T-cell (primary cell): ENCODE measurements around the gene TACSTD2. TPM values are rescaled to one million over a fixed set of nuclear protein-coding genes. Genes with fewer than 3 reads are reported as not detected.

Experiments
- ATAC-seq, 4 experiments: fragments of 200-7000 bp in 3 of 4; fragments of 150-1000 bp in 1 of 4; cut with Tn5 transposase; replicated peaks in 1 of 4; 1 replicate in 3 of 4; 2 replicates in 1 of 4; pipeline ENCODE4 v1.10.0; 2021; ENCODE audit warnings: moderate library complexity in 3 of 4, mild to moderate bottlenecking in 2 of 4, moderate number of reproducible peaks in 1 of 4
- CTCF ChIA-PET, 2 donors: fragments of 300-600 bp; sonication (Branson Sonifier 250); formaldehyde crosslinking; loops; one replicate each; lab custom pipeline; 2022; ENCODE audit warnings: antibody characterized with exemption in 2 of 2; lab: Charles Lee
- POLR2A ChIA-PET, 2 donors: fragments of 300-600 bp; sonication (Branson Sonifier 250); formaldehyde crosslinking; loops; one replicate each; lab custom pipeline; 2022; ENCODE audit warnings: antibody characterized with exemption in 2 of 2; lab: Charles Lee
- DNase-seq, 35 experiments: peaks; one replicate each; pipeline versions ENCODE4 v3.0.0 to v3.0.0-alpha.2; 2013 to 2023
- H3K27ac ChIP-seq: one replicate; pipeline ENCODE4 v1.5.1; 2013; ENCODE audit warnings: low read length
- H3K27me3 ChIP-seq, 2 experiments: replicated peaks in 1 of 2; 1 replicate in 1 of 2; 2 replicates in 1 of 2; pipeline versions ENCODE4 v1.6.1 to v1.7.0; 2013; ENCODE audit warnings: low read length in 1 of 2, mixed read lengths in 1 of 2; ENCODE audit not compliant: control insufficient read depth in 2 of 2, insufficient read depth in 2 of 2; ENCODE audit errors: extremely low read depth in 1 of 2
- H3K36me3 ChIP-seq, 2 donors: 1 replicate in 1 of 2; 2 replicates in 1 of 2; pipeline versions ENCODE4 v1.6.1 to v1.7.0; 2013; ENCODE audit warnings: low read length in 1 of 2; ENCODE audit not compliant: control insufficient read depth in 2 of 2, insufficient read depth in 1 of 2; ENCODE audit errors: extremely low read depth in 1 of 2
- H3K4me1 ChIP-seq, 2 experiments: 1 replicate in 1 of 2; 2 replicates in 1 of 2; pipeline versions ENCODE4 v1.6.1 to v1.7.0; 2013; ENCODE audit warnings: low read length in 2 of 2, mixed read lengths in 1 of 2; ENCODE audit not compliant: insufficient read depth in 2 of 2, control insufficient read depth in 1 of 2; ENCODE audit errors: extremely low read depth in 1 of 2
- H3K4me3 ChIP-seq, 2 donors: 1 replicate in 1 of 2; 2 replicates in 1 of 2; pipeline versions ENCODE4 v1.5.1 to v1.7.0; 2013; ENCODE audit warnings: mild to moderate bottlenecking in 2 of 2, low read length in 1 of 2, moderate library complexity in 1 of 2; ENCODE audit not compliant: control insufficient read depth in 1 of 2; ENCODE audit errors: extremely low read depth in 1 of 2
- H3K9me3 ChIP-seq: 2 replicates; pipeline ENCODE4 v1.7.0; 2013
- H3K27ac Mint-ChIP-seq, 2 donors: one replicate each; pipeline ENCODE4 v1.8.0; 2020 to 2021; ENCODE audit warnings: mild to moderate bottlenecking in 2 of 2, mixed read lengths in 2 of 2
- H3K27me3 Mint-ChIP-seq, 2 donors: one replicate each; pipeline ENCODE4 v1.8.0; 2021 to 2022; ENCODE audit warnings: mixed read lengths in 2 of 2
- H3K36me3 Mint-ChIP-seq: one replicate; pipeline ENCODE4 v1.8.0; 2021; ENCODE audit warnings: mixed read lengths
- H3K4me1 Mint-ChIP-seq, 3 donors: one replicate each; pipeline ENCODE4 v1.8.0; 2020 to 2022; ENCODE audit warnings: mixed read lengths in 3 of 3, mild to moderate bottlenecking in 1 of 3
- H3K4me3 Mint-ChIP-seq, 3 donors: one replicate each; pipeline ENCODE4 v1.8.0; 2020 to 2022; ENCODE audit warnings: mild to moderate bottlenecking in 3 of 3, mixed read lengths in 3 of 3, moderate library complexity in 3 of 3
- H3K9me3 Mint-ChIP-seq, 3 donors: one replicate each; pipeline ENCODE4 v1.8.0; 2020 to 2022; ENCODE audit warnings: mixed read lengths in 3 of 3
- WGBS: methylation state at CpG from one replicate; pipeline ENCODE4 v1.1.5; 2013; ENCODE audit warnings: missing lambda C conversion rate; ENCODE audit not compliant: insufficient coverage; 5-methylcytosine and 5-hydroxymethylcytosine counted together
- total RNA-seq, 35 experiments: library from RNA in 6 of 35; stranded (reverse) in 6 of 35; fragments of 120-200 nt in 1 of 35; gene quantifications; one replicate each; pipeline versions ENCODE4 v1.2.1 to v1.2.4 and lab custom pipeline; 2013 to 2026

The TACSTD2 gene
- total RNA-seq, 5 donors from 2014 or later (not counting 1 experiment from before 2014, with no cell fraction given) = 0.16 to 0.38 (median 0.25) TPM; not detected in 2

DNA sequence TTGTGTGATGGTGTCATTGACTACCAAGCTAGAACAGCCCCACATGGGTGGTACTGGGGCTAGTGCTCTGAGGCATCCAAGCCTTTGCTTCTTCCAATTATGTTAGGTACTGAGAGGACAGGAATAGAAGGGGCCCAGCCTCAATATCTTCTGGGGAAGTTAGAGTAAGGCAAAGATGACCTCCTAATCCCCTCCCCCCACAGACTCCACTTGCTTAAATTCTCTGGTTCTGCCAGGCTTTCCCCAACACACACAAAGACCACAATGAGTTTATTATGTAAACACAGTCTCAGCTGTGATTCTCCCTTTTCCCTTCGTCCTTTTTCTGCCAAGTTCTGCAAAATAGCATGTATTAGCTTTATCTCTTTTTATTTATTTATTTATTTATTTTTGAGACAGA, 3.1 kb upstream of the TACSTD2 start:
- ChIA-PET CTCF (no interaction called here), POLR2A (no interaction called here)
- peaks cover 15 to 22% (median 20%) of the 10 kb centered on the region in 3 donors for H3K4me1 Mint-ChIP-seq
- no peak overlapping the region for H3K4me3 ChIP-seq
- peaks cover 0 to 11% of the 10 kb centered on the region in 2 experiments for H3K4me1 ChIP-seq
- no peak overlapping the region for H3K27ac ChIP-seq
- peaks cover 43 to 54% of the 10 kb centered on the region in 2 donors for H3K27me3 Mint-ChIP-seq
- DNase-seq (no peak), ATAC-seq (no peak)
- H3K27ac Mint-ChIP-seq = no peak overlapping the region
- H3K36me3 ChIP-seq = no peaks in the 10 kb centered on the region
- H3K9me3 ChIP-seq = no peaks in the 10 kb centered on the region
- no CpG with 5 or more reads among the region's 1 CpG for WGBS
- H3K9me3 Mint-ChIP-seq = no peaks in the 10 kb centered on the region
- peaks cover 5 to 21% of the 10 kb centered on the region in 2 experiments for H3K27me3 ChIP-seq
- no peaks in the 10 kb centered on the region for H3K36me3 Mint-ChIP-seq
- H3K4me3 Mint-ChIP-seq = no peak overlapping the region

- H3K27ac ChIP-seq = no peak overlapping the region
- Mint-ChIP-seq H3K9me3 (no peaks in the 10 kb centered on the region), H3K36me3 (no peaks in the 10 kb centered on the region), H3K4me1 (peaks cover 22 to 34% (median 34%) of the 10 kb centered on the region in 3 donors), H3K4me3 (peak overlapping the region; percentile 7 to 70 (median 60)), H3K27me3 (peaks cover 53 to 59% of the 10 kb centered on the region in 2 donors), H3K27ac (peak overlapping the region in 1 of 2 donors; percentile 25)
- no CpG with 5 or more reads among the region's 3 CpGs for WGBS
- no peaks in the 10 kb centered on the region for H3K9me3 ChIP-seq
- H3K27me3 ChIP-seq = peaks cover 5 to 24% of the 10 kb centered on the region in 2 experiments
- no peak overlapping the region for H3K4me3 ChIP-seq
- POLR2A ChIA-PET = no interaction called here
- CTCF ChIA-PET = no interaction called here
- no peak for ATAC-seq
- DNase-seq = no peak
- no peaks in the 10 kb centered on the region for H3K36me3 ChIP-seq
- peaks cover 0 to 11% of the 10 kb centered on the region in 2 experiments for H3K4me1 ChIP-seq
Observed at GRCh38 chr1:58577654-58578030, 590 bp upstream of the TACSTD2 start.

DNA sequence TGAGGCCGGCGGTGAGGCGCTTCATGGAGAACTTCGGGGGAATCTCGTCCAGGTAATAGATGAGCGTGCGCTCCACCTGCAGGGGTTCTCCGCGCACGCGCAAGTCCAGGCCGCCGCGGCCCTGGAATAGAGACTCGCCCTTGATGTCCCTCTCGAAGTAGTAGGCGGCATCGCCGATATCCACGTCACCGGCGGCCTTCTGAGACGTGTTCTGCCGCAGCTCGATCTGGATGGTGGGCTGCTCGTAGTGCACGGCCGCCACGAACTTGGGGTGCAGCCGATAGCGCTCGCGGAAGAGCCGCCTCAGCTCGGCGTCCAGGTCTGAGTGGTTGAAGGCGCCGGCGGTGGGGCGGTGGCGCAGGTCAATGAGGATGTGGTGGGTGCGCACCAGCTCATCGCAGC, 726 bp downstream of the TACSTD2 start:
- no peaks in the 10 kb centered on the region for H3K9me3 ChIP-seq
- H3K9me3 Mint-ChIP-seq = no peaks in the 10 kb centered on the region
- DNase-seq (peak in 4 of 35 experiments; percentile 2 to 13 (median 8)), ATAC-seq (no peak)
- no peaks in the 10 kb centered on the region for H3K36me3 ChIP-seq
- H3K4me3 ChIP-seq = peak overlapping the region; percentile 23 to 57
- H3K27ac Mint-ChIP-seq = no peak overlapping the region
- peaks cover 22 to 34% (median 34%) of the 10 kb centered on the region in 3 donors for H3K4me1 Mint-ChIP-seq
- H3K4me3 Mint-ChIP-seq = peak overlapping the region; percentile 70 to 76 (median 70)
- ChIA-PET CTCF (no interaction called here), POLR2A (no interaction called here)
- peaks cover 5 to 24% of the 10 kb centered on the region in 2 experiments for H3K27me3 ChIP-seq
- peaks cover 0 to 11% of the 10 kb centered on the region in 2 experiments for H3K4me1 ChIP-seq
- H3K27me3 Mint-ChIP-seq = peaks cover 61 to 63% of the 10 kb centered on the region in 2 donors
- 5% methylated on average over 43 of the region's 43 CpGs for WGBS
- no peaks in the 10 kb centered on the region for H3K36me3 Mint-ChIP-seq
- H3K27ac ChIP-seq = no peak overlapping the region

GRCh38 chr1:58575551-58576324, 1.3 kb downstream of the TACSTD2 start:
- no peaks in the 10 kb centered on the region for H3K36me3 Mint-ChIP-seq
- no peak for ATAC-seq
- H3K27ac Mint-ChIP-seq = no peak overlapping the region
- POLR2A ChIA-PET = no interaction called here
- peaks cover 0 to 11% of the 10 kb centered on the region in 2 experiments for H3K4me1 ChIP-seq
- H3K27ac ChIP-seq = no peak overlapping the region
- peaks cover 22 to 34% (median 34%) of the 10 kb centered on the region in 3 donors for H3K4me1 Mint-ChIP-seq
- peak overlapping the region; percentile 70 to 76 (median 70) for H3K4me3 Mint-ChIP-seq
- no peaks in the 10 kb centered on the region for H3K36me3 ChIP-seq
- DNase-seq = no peak
- H3K27me3 Mint-ChIP-seq = peaks cover 61 to 66% of the 10 kb centered on the region in 2 donors
- CTCF ChIA-PET = no interaction called here
- H3K27me3 ChIP-seq = peaks cover 5 to 27% of the 10 kb centered on the region in 2 experiments
- no peaks in the 10 kb centered on the region for H3K9me3 Mint-ChIP-seq
- 42% methylated on average over 23 of the region's 32 CpGs for WGBS
- H3K4me3 ChIP-seq = peak overlapping the region; percentile 23 to 57
- no peaks in the 10 kb centered on the region for H3K9me3 ChIP-seq

DNA sequence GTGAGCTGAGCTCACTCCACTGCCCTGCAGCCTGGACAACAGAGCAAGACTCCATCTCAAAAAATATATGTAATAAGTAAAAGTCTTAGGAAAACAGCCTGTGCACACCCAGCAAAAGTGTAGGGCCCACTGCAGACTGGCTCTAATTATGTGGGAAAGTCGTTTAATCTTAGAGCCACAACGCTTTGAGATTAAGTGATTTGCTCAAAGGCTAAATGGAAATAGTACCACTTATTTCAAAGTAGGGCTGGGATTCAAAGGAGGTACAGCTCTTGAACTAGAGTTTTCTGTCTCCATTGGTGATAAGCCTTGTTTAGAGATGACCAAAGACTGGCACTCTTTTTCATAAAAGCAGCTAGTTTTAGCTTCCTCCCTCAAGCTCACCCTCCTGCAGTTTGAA, 2.2 kb downstream of the TACSTD2 start:
- ChIA-PET POLR2A (no interaction called here), CTCF (no interaction called here)
- Histone ChIP-seq H3K4me3 (no peak overlapping the region), H3K27ac (no peak overlapping the region), H3K4me1 (peaks cover 0 to 11% of the 10 kb centered on the region in 2 experiments), H3K27me3 (peaks cover 5 to 29% of the 10 kb centered on the region in 2 experiments), H3K36me3 (no peaks in the 10 kb centered on the region), H3K9me3 (no peaks in the 10 kb centered on the region)
- H3K27ac Mint-ChIP-seq = no peak overlapping the region
- H3K4me1 Mint-ChIP-seq = peaks cover 22 to 34% (median 34%) of the 10 kb centered on the region in 3 donors
- peak overlapping the region in 1 of 3 donors; percentile 76 for H3K4me3 Mint-ChIP-seq
- DNase-seq (no peak), ATAC-seq (no peak)
- no peaks in the 10 kb centered on the region for H3K36me3 Mint-ChIP-seq
- WGBS = 100% methylated on average over 1 of the region's 2 CpGs
- peaks cover 66 to 69% of the 10 kb centered on the region in 2 donors for H3K27me3 Mint-ChIP-seq
- no peaks in the 10 kb centered on the region for H3K9me3 Mint-ChIP-seq

DNA sequence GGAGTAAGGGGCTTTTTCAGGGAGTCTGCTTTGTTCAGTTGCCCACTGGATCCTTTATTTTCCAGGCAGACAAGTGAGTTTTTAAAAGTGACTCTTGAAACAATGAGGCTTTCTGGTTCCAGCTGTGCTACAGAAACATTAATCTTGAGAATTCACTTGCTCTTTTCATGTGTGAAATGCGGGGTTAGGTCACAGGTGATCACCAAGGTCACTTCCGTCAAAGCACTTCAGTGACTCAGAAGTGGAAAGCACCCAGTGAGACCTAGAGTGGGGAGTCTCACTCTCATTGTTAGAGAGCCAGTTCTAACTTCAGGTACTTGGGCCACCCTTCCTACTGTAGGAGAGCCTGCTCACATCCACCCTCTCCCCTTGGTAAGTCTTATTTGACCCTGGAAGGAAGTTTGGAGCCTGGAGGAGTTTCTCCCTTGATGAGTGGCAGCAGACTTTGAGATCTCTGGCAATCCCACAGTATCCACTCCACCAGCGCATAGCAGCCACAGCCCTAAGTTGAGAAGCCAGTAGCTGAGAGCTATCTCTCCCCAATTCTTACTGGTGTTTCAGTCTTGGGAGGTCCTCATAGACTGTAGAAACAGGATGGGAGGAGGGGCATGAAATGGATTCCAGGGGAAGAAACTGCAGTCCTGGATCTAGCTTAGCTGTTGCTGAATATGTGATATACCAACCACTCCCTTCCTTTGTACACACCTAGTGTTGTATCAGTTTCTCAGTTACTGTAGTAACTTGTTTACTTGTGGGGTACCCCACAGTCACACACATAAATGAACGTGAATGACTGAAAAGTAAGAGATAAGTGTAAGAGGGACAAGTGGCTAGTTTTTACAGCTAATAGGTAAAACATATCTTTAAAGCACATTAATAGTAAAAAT, 3.1 kb downstream of the TACSTD2 start:
- no CpG with 5 or more reads among the region's 4 CpGs for WGBS
- ChIA-PET CTCF (no interaction called here), POLR2A (no interaction called here)
- Histone ChIP-seq H3K27ac (no peak overlapping the region), H3K4me1 (peaks cover 0 to 11% of the 10 kb centered on the region in 2 experiments), H3K4me3 (no peak overlapping the region), H3K9me3 (no peaks in the 10 kb centered on the region), H3K36me3 (no peaks in the 10 kb centered on the region), H3K27me3 (peaks cover 5 to 27% of the 10 kb centered on the region in 2 experiments)
- DNase-seq (peak in 13 of 35 experiments; percentile 5 to 54 (median 12)), ATAC-seq (peak; percentile 75 to 95 (median 84))
- Mint-ChIP-seq H3K27me3 (peaks cover 63 to 70% of the 10 kb centered on the region in 2 donors), H3K27ac (no peak overlapping the region), H3K36me3 (no peaks in the 10 kb centered on the region), H3K9me3 (no peaks in the 10 kb centered on the region), H3K4me1 (peaks cover 22 to 34% (median 34%) of the 10 kb centered on the region in 3 donors), H3K4me3 (peak overlapping the region in 1 of 3 donors; percentile 27)
